ENCODE measurements around the gene EEF2KMT. TPM values are rescaled to one million over a fixed set of nuclear protein-coding genes. Genes with fewer than 3 reads are reported as not detected.

Gene EEF2KMT
- total and polyA plus RNA-seq, 2 of the 8 experiments (the other 6 are each of a cell fraction or from before 2014, with no cell fraction given): 35.8 to 37.0 TPM

DNA sequence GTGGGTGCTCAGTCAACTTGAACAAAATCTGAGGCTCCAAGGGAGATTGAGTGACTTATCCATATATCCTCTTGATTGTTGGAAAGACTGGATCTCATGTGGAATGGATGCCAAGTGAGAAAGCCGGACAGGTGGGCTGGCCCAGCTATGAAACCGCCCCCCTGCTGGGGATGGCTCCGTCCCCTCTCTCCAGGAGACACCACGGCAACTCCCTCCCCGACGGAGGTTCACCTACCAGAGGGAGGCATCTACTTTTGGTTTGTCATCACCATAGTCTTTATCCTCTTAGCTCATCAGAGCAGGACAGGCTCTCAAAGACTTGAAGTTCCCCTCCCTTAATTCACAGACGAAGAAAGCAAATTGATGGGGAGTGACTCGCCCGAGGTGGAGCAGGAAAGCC, 27.7 kb downstream of the EEF2KMT start (continued):
- TF ChIP-seq CBX5 (IDR thresholded peaks at IDR 0.05; ENCODE audit: low read depth, low read length): no peak
- TF ChIP-seq BCL11A (IDR thresholded peaks at IDR 0.05; ENCODE audit: low read depth in 2 of 2, low read length in 2 of 2): no peak

Measured in H1 (cell line).